Measurements from ENCODE around the gene KCNK16.

DNA sequence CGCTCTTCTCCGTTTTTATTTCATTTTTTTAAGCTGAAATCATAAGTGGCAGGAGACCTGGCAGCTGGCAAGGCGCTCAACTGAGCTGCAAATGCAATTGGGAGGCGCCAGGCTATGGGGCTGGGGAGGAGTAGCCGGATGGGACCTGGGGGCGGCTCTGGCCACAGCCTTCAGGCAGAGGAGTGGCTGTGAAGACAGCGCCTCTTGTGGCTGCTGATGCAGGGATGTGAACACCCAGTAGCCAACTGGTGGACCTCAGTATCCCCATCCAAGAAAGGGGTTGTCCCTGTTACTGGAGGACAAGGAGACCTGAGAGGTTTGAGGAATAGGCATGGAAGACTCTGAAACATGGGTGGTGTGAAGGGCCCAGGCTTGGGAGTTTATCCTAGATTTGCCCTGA lies 20.9 kb downstream of the KCNK16 start:
- TF ChIP-seq, protein P1, sequence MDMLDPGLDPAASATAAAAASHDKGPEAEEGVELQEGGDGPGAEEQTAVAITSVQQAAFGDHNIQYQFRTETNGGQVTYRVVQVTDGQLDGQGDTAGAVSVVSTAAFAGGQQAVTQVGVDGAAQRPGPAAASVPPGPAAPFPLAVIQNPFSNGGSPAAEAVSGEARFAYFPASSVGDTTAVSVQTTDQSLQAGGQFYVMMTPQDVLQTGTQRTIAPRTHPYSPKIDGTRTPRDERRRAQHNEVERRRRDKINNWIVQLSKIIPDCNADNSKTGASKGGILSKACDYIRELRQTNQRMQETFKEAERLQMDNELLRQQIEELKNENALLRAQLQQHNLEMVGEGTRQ (IDR thresholded peaks at IDR 0.05; ENCODE audit: low read depth, low read length): no peak
- TF ChIP-seq, protein P2, sequence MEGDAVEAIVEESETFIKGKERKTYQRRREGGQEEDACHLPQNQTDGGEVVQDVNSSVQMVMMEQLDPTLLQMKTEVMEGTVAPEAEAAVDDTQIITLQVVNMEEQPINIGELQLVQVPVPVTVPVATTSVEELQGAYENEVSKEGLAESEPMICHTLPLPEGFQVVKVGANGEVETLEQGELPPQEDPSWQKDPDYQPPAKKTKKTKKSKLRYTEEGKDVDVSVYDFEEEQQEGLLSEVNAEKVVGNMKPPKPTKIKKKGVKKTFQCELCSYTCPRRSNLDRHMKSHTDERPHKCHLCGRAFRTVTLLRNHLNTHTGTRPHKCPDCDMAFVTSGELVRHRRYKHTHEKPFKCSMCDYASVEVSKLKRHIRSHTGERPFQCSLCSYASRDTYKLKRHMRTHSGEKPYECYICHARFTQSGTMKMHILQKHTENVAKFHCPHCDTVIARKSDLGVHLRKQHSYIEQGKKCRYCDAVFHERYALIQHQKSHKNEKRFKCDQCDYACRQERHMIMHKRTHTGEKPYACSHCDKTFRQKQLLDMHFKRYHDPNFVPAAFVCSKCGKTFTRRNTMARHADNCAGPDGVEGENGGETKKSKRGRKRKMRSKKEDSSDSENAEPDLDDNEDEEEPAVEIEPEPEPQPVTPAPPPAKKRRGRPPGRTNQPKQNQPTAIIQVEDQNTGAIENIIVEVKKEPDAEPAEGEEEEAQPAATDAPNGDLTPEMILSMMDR (conservative IDR thresholded peaks at IDR 0.05; ENCODE audit: low read depth, low read length): 0 out of 2 replicates have a peak, but pooled peaks have one; percentile 9
- TF ChIP-seq MAFK (IDR thresholded peaks at IDR 0.05; ENCODE audit: low read depth, low read length) (no peak), POLR2A (IDR thresholded peaks at IDR 0.05; ENCODE audit: low read depth, low read length) (no peak), RCOR1 (IDR thresholded peaks at IDR 0.05; ENCODE audit: insufficient replicate concordance, low read length) (no peak), MAZ (IDR thresholded peaks at IDR 0.05; ENCODE audit: borderline replicate concordance, low read depth, low read length) (no peak), CEBPB (IDR thresholded peaks at IDR 0.05; ENCODE audit: low read depth, low read length) (no peak)
- TF ChIP-seq, protein P3, sequence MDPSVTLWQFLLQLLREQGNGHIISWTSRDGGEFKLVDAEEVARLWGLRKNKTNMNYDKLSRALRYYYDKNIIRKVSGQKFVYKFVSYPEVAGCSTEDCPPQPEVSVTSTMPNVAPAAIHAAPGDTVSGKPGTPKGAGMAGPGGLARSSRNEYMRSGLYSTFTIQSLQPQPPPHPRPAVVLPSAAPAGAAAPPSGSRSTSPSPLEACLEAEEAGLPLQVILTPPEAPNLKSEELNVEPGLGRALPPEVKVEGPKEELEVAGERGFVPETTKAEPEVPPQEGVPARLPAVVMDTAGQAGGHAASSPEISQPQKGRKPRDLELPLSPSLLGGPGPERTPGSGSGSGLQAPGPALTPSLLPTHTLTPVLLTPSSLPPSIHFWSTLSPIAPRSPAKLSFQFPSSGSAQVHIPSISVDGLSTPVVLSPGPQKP (IDR thresholded peaks at IDR 0.05; ENCODE audit: borderline replicate concordance, low read depth, low read length): no peak

Measured in IMR-90 (cell line).